IMR-90 (cell line): ENCODE measurements around the gene CLCC1. TPM values are rescaled to one million over a fixed set of nuclear protein-coding genes. Genes with fewer than 3 reads are reported as not detected.

Source experiments
- ATAC-seq: fragments of 200-7000 bp; cut with Tn5 transposase; 2 replicates; pipeline ENCODE4 v1.9.1; 2020; ENCODE audit warnings: low read depth, mild to moderate bottlenecking, moderate library complexity
- BruUV-seq: library from RNA; stranded (reverse); fragments of 400-500 nt; replicated peaks from 2 replicates; lab custom pipeline; 2021; lab: Mats Ljungman, UMichigan
- CTCF ChIA-PET: fragments of 300-600 bp; formaldehyde crosslinking; extraction: SDS; loops from one replicate; lab custom pipeline; 2021; ENCODE audit warnings: antibody characterized with exemption; lab: Yijun Ruan, JAX
- POLR2A ChIA-PET: fragments of 300-600 bp; sonication (Branson Sonifier 250); formaldehyde crosslinking; loops from one replicate; lab custom pipeline; 2022; ENCODE audit warnings: antibody characterized with exemption; ENCODE audit not compliant: unreplicated experiment; lab: Charles Lee
- DNase-seq: peaks from one replicate; pipeline ENCODE4 v3.0.0; 2013
- H2AFZ ChIP-seq: replicated peaks from 2 replicates; pipeline ENCODE3; 2013; ENCODE audit warnings: low read length, mild to moderate bottlenecking; ENCODE audit not compliant: poor library complexity
- H2AK5ac ChIP-seq: 2 replicates; pipeline ENCODE4 v1.6.1; 2013; ENCODE audit warnings: low read depth, low read length, inconsistent platforms
- H2AK9ac ChIP-seq: replicated peaks from 2 replicates; pipeline ENCODE3; 2013; ENCODE audit warnings: mild to moderate bottlenecking, low read depth, low read length, moderate library complexity; ENCODE audit not compliant: poor library complexity
- H2BK120ac ChIP-seq: 2 replicates; pipeline ENCODE4 v1.6.1; 2013; ENCODE audit warnings: low read depth, low read length, inconsistent platforms
- H2BK15ac ChIP-seq: 3 replicates; pipeline ENCODE4 v1.6.1; 2013; ENCODE audit warnings: low read depth, low read length, inconsistent platforms
- H2BK20ac ChIP-seq: 2 replicates; pipeline ENCODE4 v1.6.1; 2013; ENCODE audit warnings: low read depth, mild to moderate bottlenecking, inconsistent platforms, low read length, moderate library complexity
- H2BK5ac ChIP-seq: 2 replicates; pipeline ENCODE4 v1.6.1; 2013; ENCODE audit warnings: mild to moderate bottlenecking, low read depth, low read length, inconsistent platforms; ENCODE audit not compliant: poor library complexity, severe bottlenecking
- H3K14ac ChIP-seq: replicated peaks from 2 replicates; pipeline ENCODE4 v1.6.1; 2013; ENCODE audit warnings: low read depth, low read length, inconsistent platforms
- H3K18ac ChIP-seq: 2 replicates; pipeline ENCODE4 v1.6.1; 2013; ENCODE audit warnings: low read depth, low read length, control low read depth
- H3K23ac ChIP-seq: 2 replicates; pipeline ENCODE4 v1.6.1; 2013; ENCODE audit warnings: low read depth, low read length, inconsistent platforms
- H3K27ac ChIP-seq: 2 replicates; pipeline ENCODE4 v1.5.1; 2013; ENCODE audit warnings: mild to moderate bottlenecking, control low read depth, low read length; ENCODE audit not compliant: insufficient read depth
- H3K27me3 ChIP-seq: 2 replicates; pipeline ENCODE4 v1.6.1; 2013; ENCODE audit warnings: low read length; ENCODE audit not compliant: control insufficient read depth, insufficient read depth
- H3K36me3 ChIP-seq: 2 replicates; pipeline ENCODE4 v1.6.1; 2013; ENCODE audit warnings: low read length, mixed read lengths; ENCODE audit not compliant: control insufficient read depth, insufficient read depth
- H3K4ac ChIP-seq: 2 replicates; pipeline ENCODE4 v1.6.1; 2013; ENCODE audit warnings: low read depth, low read length, inconsistent platforms
- H3K4me1 ChIP-seq: 2 replicates; pipeline ENCODE4 v1.6.1; 2013; ENCODE audit warnings: low read length, mixed read lengths; ENCODE audit not compliant: control insufficient read depth, insufficient read depth
- H3K4me2 ChIP-seq: 2 replicates; pipeline ENCODE4 v1.6.1; 2013; ENCODE audit warnings: low read depth, mild to moderate bottlenecking, control low read depth, low read length, moderate library complexity
- H3K4me3 ChIP-seq: 2 replicates; pipeline ENCODE4 v1.5.1; 2013; ENCODE audit warnings: low read depth, mild to moderate bottlenecking, control low read depth, low read length, moderate library complexity; ENCODE audit not compliant: insufficient read depth
- H3K56ac ChIP-seq: 2 replicates; pipeline ENCODE4 v1.6.1; 2013; ENCODE audit warnings: low read length, inconsistent platforms; ENCODE audit not compliant: insufficient read depth; ENCODE audit errors: extremely low read depth
- H3K79me1 ChIP-seq, 2 experiments: 2 replicates each; pipeline ENCODE4 v1.6.1; 2013; ENCODE audit warnings: low read length in 2 of 2, inconsistent platforms in 1 of 2, low read depth in 1 of 2
- H3K9ac ChIP-seq: 2 replicates; pipeline ENCODE4 v1.6.1; 2013; ENCODE audit warnings: low read depth, low read length, control low read depth
- H3K9me1 ChIP-seq: 2 replicates; pipeline ENCODE4 v1.6.1; 2013; ENCODE audit warnings: low read length, inconsistent platforms; ENCODE audit not compliant: insufficient read depth
- H3K9me3 ChIP-seq: 2 replicates; pipeline ENCODE4 v1.6.1; 2013; ENCODE audit warnings: low read length; ENCODE audit not compliant: control insufficient read depth, insufficient read depth
- H4K20me1 ChIP-seq: 2 replicates; pipeline ENCODE4 v1.6.1; 2013; ENCODE audit warnings: low read length, inconsistent platforms; ENCODE audit not compliant: insufficient read depth
- H4K5ac ChIP-seq: 2 replicates; pipeline ENCODE4 v1.6.1; 2013; ENCODE audit warnings: mild to moderate bottlenecking, low read depth, low read length, control low read depth
- H4K8ac ChIP-seq, 2 experiments: 2 replicates each; pipeline ENCODE4 v1.6.1; 2013; ENCODE audit warnings: low read depth in 2 of 2, low read length in 2 of 2, control low read depth in 1 of 2, inconsistent platforms in 1 of 2
- H4K91ac ChIP-seq: 2 replicates; pipeline ENCODE4 v1.6.1; 2013; ENCODE audit warnings: low read depth, low read length, inconsistent platforms; ENCODE audit not compliant: insufficient read depth
- CTCF ChIP-seq: conservative IDR thresholded peaks from 2 replicates; pipeline ENCODE4 v1.5.1; 2012; ENCODE audit warnings: mild to moderate bottlenecking, low read depth, low read length, improper control_type of control experiment
- FOS ChIP-seq: fragments of 150-350 bp; IDR thresholded peaks from 2 replicates; pipeline ENCODE4 v1.6.1; 2016; ENCODE audit warnings: low read depth, low read length
- MAZ ChIP-seq: IDR thresholded peaks from 2 replicates; pipeline ENCODE4 v1.6.1; 2012; ENCODE audit warnings: low read depth, mild to moderate bottlenecking, low read length, improper control_type of control experiment, moderate library complexity, borderline replicate concordance
- RFX5 ChIP-seq: IDR thresholded peaks from 2 replicates; pipeline ENCODE4 v1.8.0; 2012; ENCODE audit warnings: low read depth, mild to moderate bottlenecking, low read length, moderate library complexity
- WGBS, 2 experiments: methylation state at CpG; one replicate each; pipeline versions ENCODE4 v1.1.5 to v1.1.7; 2013; ENCODE audit warnings: missing lambda C conversion rate in 2 of 2; ENCODE audit not compliant: insufficient read length in 1 of 2; ENCODE audit errors: extremely low coverage in 2 of 2; 5-methylcytosine and 5-hydroxymethylcytosine counted together
- dilution Hi-C: fragments of 300-500 bp; cut with HindIII; formaldehyde crosslinking; loops from one replicate; pipeline ENCODE4 v1.14.3; 2018; ENCODE audit warnings: low sequenced_read_pairs; ENCODE audit not compliant: unreplicated experiment
- in situ Hi-C: fragments of 300-500 bp; cut with MboI; formaldehyde crosslinking; loops from 3 replicates; pipeline ENCODE4 v1.14.3; 2019; ENCODE audit warnings: low sequenced_read_pairs, inconsistent platforms, mixed read lengths
- intact Hi-C: fragments of 100-400 bp; cut with micrococcal nuclease; formaldehyde crosslinking; loops from 2 replicates; pipeline ENCODE4 v1.10.0; 2022
- polyA plus RNA-seq, 3 experiments: library from polyadenylated mRNA; depleted of rRNA; stranded (reverse); fragments of >200 nt; gene quantifications; 2 replicates each; pipeline ENCODE4 v1.2.3, GENCODE V29; 2012; ENCODE audit warnings: low replicate concordance in 1 of 3
- total RNA-seq: library from RNA; depleted of rRNA; stranded (reverse); fragments of >200 nt; gene quantifications from 2 replicates; pipeline ENCODE4 v1.2.3, GENCODE V29; 2012

CLCC1 gene
- total and polyA plus RNA-seq, 2 of the 4 experiments (the other 2 are of a cell fraction) = 19.3 to 29.6 TPM

GRCh38 chr1:108976658-108977057, 13.4 kb upstream of the CLCC1 start:
- no peak overlapping the region for H2AK5ac ChIP-seq
- H3K4ac ChIP-seq = no peak overlapping the region
- H2BK15ac ChIP-seq = no peak overlapping the region
- no peak overlapping the region for H3K18ac ChIP-seq
- H2BK20ac ChIP-seq = no peak overlapping the region
- intact Hi-C loops = no loop called here
- H3K27me3 ChIP-seq = no peaks in the 10 kb centered on the region
- H3K79me1 ChIP-seq = peaks cover 1 to 4% of the 10 kb centered on the region in 2 experiments; a peak in 2 of 4 replicates
- TF ChIP-seq RFX5 (no peak), CTCF (no peak), MAZ (no peak), FOS (no peak)
- no peak overlapping the region for H3K14ac ChIP-seq
- POLR2A ChIA-PET = no interaction called here
- no peak overlapping the region for H4K5ac ChIP-seq
- no peak overlapping the region for H4K91ac ChIP-seq
- in situ Hi-C loops = no loop called here
- H3K36me3 ChIP-seq = peaks cover 21% of the 10 kb centered on the region
- no peak overlapping the region for H3K4me2 ChIP-seq
- BruUV-seq = no TSS peak
- dilution Hi-C loops = no loop called here
- no peak overlapping the region for H3K4me3 ChIP-seq
- ATAC-seq (no peak), DNase-seq (no peak)
- H2AFZ ChIP-seq = no peak overlapping the region
- H3K9me3 ChIP-seq = no peaks in the 10 kb centered on the region
- no peak overlapping the region for H3K27ac ChIP-seq
- H3K9me1 ChIP-seq = 0 out of 2 replicates have a peak, but pooled peaks cover 3% of the 10 kb centered on the region
- H3K23ac ChIP-seq = no peak overlapping the region
- no peak overlapping the region for H2AK9ac ChIP-seq
- H3K4me1 ChIP-seq = no peaks in the 10 kb centered on the region
- WGBS, 2 experiments = 91% methylated on average over 4 of the region's 4 CpGs; no CpG with 5 or more reads in 1 of the 2 experiments
- H2BK5ac ChIP-seq = no peak overlapping the region
- H4K20me1 ChIP-seq = no peaks in the 10 kb centered on the region
- CTCF ChIA-PET = interaction anchor here (0.5 kb wide), 1 partner anchor 63 kb away, joined by 4 read pairs; no protein-coding TSS in a partner anchor
- H4K8ac ChIP-seq = no peak overlapping the region
- no peak overlapping the region for H2BK120ac ChIP-seq
- H3K56ac ChIP-seq = no peak overlapping the region
- no peak overlapping the region for H3K9ac ChIP-seq
